Measurements from ENCODE around the gene FLYWCH1. TPM values are rescaled to one million over a fixed set of nuclear protein-coding genes. Genes with fewer than 3 reads are reported as not detected.

Gene FLYWCH1
- polyA plus RNA-seq, 3 donors = 5.0 to 42.7 (median 7.1) TPM

- no peak overlapping the region for H3K4me2 ChIP-seq (replicated peaks; ENCODE audit: extremely low read depth, low read length, poor library complexity, severe bottlenecking)
- H3K27ac Mint-ChIP-seq = no peak overlapping the region
- H3K4me1 ChIP-seq (ENCODE audit: control insufficient read depth in 1 of 2, insufficient read depth in 2 of 2, low read length in 2 of 2) = no peaks in the 10 kb centered on the region
- DNase-seq = no peak
- H2AFZ ChIP-seq (ENCODE audit: insufficient read depth, low read depth, low read length, poor library complexity, severe bottlenecking) = no peak overlapping the region
- H3K27ac ChIP-seq (ENCODE audit: low read depth in 1 of 2, low read length in 2 of 2) = no peak overlapping the region
- no peak overlapping the region for H3K9ac ChIP-seq (ENCODE audit: insufficient read depth, low read length, poor library complexity, severe bottlenecking)
- no peaks in the 10 kb centered on the region for H3K4me1 Mint-ChIP-seq
- H3K36me3 Mint-ChIP-seq = peaks cover 28 to 44% of the 10 kb centered on the region in 2 donors
- no peaks in the 10 kb centered on the region for H3K27me3 Mint-ChIP-seq (ENCODE audit: low read depth in 3 of 3)
- H4K20me1 ChIP-seq (ENCODE audit: insufficient read depth, low read length) = no peaks in the 10 kb centered on the region
- 93% methylated on average over 3 of the region's 4 CpGs for WGBS (ENCODE audit: insufficient coverage)
- no peak for TF ChIP-seq CTCF (IDR thresholded peaks at IDR 0.05)
- no peaks in the 10 kb centered on the region for H3K27me3 ChIP-seq (ENCODE audit: control insufficient read depth in 2 of 2, insufficient read depth in 2 of 2, low read length in 2 of 2)
- H3K79me2 ChIP-seq (ENCODE audit: insufficient read depth, low read length) = no peaks in the 10 kb centered on the region
- no peaks in the 10 kb centered on the region for H3K9me3 ChIP-seq (replicated peaks in 1 of 2; ENCODE audit: control insufficient read depth in 1 of 2, insufficient read depth in 1 of 2, low read length in 2 of 2)
- H3K4me3 Mint-ChIP-seq = no peak overlapping the region
- no peaks in the 10 kb centered on the region for H3K9me3 Mint-ChIP-seq
- intact Hi-C loops (cut with micrococcal nuclease) = no loop called here
- H3K4me3 ChIP-seq (replicated peaks in 1 of 3; ENCODE audit: low read depth in 2 of 3, low read length in 3 of 3) = no peak overlapping the region
- H3K36me3 ChIP-seq (replicated peaks in 1 of 2; ENCODE audit: control insufficient read depth in 1 of 2, insufficient read depth in 2 of 2, low read length in 2 of 2) = peaks cover 15 to 34% of the 10 kb centered on the region in 2 donors
Observed at GRCh38 chr16:2946649-2947048, 34.9 kb downstream of the FLYWCH1 start.

- H3K36me3 ChIP-seq (replicated peaks in 1 of 2; ENCODE audit: control insufficient read depth in 1 of 2, insufficient read depth in 2 of 2, low read length in 2 of 2) = peaks cover 8 to 10% of the 10 kb centered on the region in 2 donors
- H3K4me2 ChIP-seq (replicated peaks; ENCODE audit: extremely low read depth, low read length, poor library complexity, severe bottlenecking) = no peak overlapping the region
- TF ChIP-seq CTCF (IDR thresholded peaks at IDR 0.05) = no peak
- intact Hi-C loops (cut with micrococcal nuclease) = no loop called here
- peaks cover 0 to under 1% (median 0%) of the 10 kb centered on the region in 3 donors for H3K27me3 Mint-ChIP-seq (ENCODE audit: low read depth in 3 of 3)
- 90% methylated on average over 31 of the region's 36 CpGs for WGBS (ENCODE audit: insufficient coverage)
- no peak for DNase-seq
- no peaks in the 10 kb centered on the region for H3K4me1 Mint-ChIP-seq
- no peak overlapping the region for H3K4me3 ChIP-seq (replicated peaks in 1 of 3; ENCODE audit: low read depth in 2 of 3, low read length in 3 of 3)
- H3K9ac ChIP-seq (ENCODE audit: insufficient read depth, low read length, poor library complexity, severe bottlenecking) = no peak overlapping the region
- H3K36me3 Mint-ChIP-seq = peaks cover 8 to 20% of the 10 kb centered on the region in 2 donors
- no peaks in the 10 kb centered on the region for H3K4me1 ChIP-seq (ENCODE audit: control insufficient read depth in 1 of 2, insufficient read depth in 2 of 2, low read length in 2 of 2)
- no peaks in the 10 kb centered on the region for H4K20me1 ChIP-seq (ENCODE audit: insufficient read depth, low read length)
- H2AFZ ChIP-seq (ENCODE audit: insufficient read depth, low read depth, low read length, poor library complexity, severe bottlenecking) = no peak overlapping the region
- no peaks in the 10 kb centered on the region for H3K9me3 Mint-ChIP-seq
- no peaks in the 10 kb centered on the region for H3K79me2 ChIP-seq (ENCODE audit: insufficient read depth, low read length)
- H3K27ac ChIP-seq (ENCODE audit: low read depth in 1 of 2, low read length in 2 of 2) = no peak overlapping the region
- H3K4me3 Mint-ChIP-seq = no peak overlapping the region
- no peaks in the 10 kb centered on the region for H3K27me3 ChIP-seq (ENCODE audit: control insufficient read depth in 2 of 2, insufficient read depth in 2 of 2, low read length in 2 of 2)
- no peaks in the 10 kb centered on the region for H3K9me3 ChIP-seq (replicated peaks in 1 of 2; ENCODE audit: control insufficient read depth in 1 of 2, insufficient read depth in 1 of 2, low read length in 2 of 2)
- peak overlapping the region in 1 of 7 donors; percentile 54 for H3K27ac Mint-ChIP-seq
Observed at GRCh38 chr16:2948807-2949704, 37.3 kb downstream of the FLYWCH1 start.

Data from CD14-positive monocyte (primary cell).